Dermis blood vessel endothelial cell (primary cell): ENCODE results near the gene CCDC146. TPM values are rescaled to one million over a fixed set of nuclear protein-coding genes. Genes with fewer than 3 reads are reported as not detected.
"Not testable (repeated sequence)": the region's sequence is repeated elsewhere in the genome, so short reads cannot be mapped to it uniquely, and the experiment has no call there.

ENCODE experiments used
- DNase-seq: peaks from one replicate; pipeline ENCODE4 v3.0.0; 2010
- total RNA-seq: library from RNA; depleted of rRNA; stranded (reverse); fragments of >200 nt; gene quantifications from 2 replicates; pipeline ENCODE4 v1.2.3, GENCODE V29; 2014

The CCDC146 gene
- total RNA-seq, 1 donor from 2014 or later = 2.4 TPM

DNA sequence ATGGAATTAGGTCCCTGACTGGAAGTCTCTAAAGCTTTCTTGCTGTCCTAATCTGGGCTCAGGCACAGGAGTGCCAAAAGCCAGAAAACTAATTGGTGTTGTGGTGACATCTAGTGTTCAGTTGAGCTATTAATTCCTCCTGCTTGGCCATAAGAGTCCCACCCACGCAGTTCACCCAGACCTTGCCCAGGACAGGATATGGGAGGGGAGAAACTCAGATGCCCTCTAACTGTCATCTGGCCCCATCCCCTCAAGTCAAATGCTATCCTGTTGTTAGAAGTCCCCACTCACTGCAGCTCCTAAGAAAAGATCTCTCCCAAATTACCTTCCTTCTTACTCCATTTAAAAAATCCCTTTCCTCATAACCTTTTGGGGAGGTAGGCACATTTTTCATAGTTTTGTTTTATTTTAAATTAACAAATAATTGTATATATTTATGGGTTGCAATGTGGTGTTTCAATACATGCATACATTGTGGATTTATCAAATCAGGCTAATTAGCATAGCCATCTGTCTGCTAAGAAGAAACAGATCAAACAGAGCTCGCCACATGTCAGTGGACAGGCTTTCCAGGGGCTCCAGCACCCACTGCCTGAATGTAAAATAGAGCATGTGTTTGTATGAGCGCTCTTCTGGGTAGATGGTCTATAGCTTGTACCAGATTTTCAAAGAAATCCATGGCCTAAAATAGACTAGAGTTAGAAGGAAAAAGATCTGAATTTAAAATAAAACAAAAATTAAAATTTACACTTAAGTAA lies 209.7 kb downstream of the CCDC146 start:
- peak; percentile 94 for DNase-seq

DNA sequence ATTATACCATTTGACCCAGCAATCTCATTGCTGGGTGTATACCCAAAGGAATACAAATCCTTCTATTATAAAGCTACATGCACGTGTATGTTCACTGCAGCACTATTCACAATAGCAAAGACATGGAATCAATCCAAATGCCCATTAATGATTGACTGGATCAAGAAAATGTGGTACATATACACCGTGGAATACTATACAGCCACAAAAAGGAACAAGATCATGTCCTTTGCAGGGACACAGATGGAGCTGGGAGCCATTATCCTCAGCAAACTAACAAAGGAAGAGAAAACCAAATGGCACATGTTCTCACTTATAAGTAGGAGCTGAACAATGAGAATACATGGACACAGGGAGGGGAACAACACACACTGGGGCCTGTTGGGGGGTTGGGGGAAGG lies 211.6 kb downstream of the CCDC146 start:
- DNase-seq = not testable (repeated sequence)

DNA sequence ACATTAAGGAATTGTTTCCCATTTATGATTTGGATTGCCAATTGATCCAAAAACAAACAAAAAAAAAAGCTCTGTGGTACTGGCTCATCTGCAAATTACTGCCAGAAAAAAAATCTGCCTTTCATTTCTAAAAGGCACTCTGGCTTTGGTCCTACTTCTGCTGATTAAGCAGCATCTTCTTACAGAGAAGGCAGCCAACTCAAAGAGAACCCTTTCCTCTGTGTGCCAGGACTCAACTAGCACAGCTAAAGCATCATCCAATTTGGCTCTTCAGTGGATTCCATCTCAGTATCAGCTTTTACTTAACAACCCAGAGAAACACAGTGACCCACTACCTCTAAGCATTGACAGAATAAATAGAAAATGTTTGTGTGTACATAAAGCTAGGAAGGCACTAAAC lies 213.2 kb downstream of the CCDC146 start:
- DNase-seq = no peak

DNA sequence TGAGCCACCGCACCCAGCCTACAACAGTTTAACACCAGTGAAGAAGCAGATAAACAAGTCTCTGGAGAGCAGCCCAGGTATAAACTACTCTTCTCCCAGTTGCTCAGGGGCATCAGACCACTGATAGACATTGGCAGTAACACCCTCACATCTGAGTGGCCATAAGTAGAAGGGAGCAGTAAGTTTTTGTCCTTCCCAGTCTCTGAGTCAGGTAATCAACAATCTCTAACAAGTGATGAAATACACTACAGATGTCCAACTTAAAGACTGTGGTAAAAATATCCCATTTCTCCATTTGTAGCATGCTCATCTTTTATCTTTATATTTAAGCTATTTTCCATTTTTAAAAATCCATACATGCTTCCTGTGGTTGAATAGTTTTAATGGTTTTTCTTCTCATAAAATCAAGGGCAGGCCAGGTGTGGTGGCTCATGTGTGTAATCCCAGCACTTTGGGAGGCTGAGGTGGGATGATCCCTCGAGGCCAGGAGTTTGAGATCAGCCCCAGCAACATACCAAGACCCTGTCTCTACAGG lies 215.1 kb downstream of the CCDC146 start:
- no peak for DNase-seq

DNA sequence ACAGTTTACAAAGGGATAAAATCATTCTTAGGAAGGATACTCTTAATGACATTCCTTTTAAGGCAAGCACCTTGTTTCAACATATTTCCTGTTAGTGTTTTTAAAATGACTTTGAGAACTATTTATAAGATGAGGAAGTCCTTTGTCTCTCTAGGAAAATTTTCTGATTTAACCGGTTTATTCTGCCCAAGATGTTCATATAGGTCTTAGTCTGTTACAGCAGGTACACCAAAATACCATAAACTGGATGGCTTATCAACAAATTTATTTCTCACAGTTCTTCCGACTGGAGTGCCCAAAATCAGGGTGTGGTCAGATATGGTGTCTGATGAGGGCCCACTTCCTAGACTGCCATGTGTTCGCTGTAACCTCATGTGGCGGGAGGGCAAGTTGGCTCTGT lies 215.8 kb downstream of the CCDC146 start:
- peak; percentile 26 for DNase-seq

DNA sequence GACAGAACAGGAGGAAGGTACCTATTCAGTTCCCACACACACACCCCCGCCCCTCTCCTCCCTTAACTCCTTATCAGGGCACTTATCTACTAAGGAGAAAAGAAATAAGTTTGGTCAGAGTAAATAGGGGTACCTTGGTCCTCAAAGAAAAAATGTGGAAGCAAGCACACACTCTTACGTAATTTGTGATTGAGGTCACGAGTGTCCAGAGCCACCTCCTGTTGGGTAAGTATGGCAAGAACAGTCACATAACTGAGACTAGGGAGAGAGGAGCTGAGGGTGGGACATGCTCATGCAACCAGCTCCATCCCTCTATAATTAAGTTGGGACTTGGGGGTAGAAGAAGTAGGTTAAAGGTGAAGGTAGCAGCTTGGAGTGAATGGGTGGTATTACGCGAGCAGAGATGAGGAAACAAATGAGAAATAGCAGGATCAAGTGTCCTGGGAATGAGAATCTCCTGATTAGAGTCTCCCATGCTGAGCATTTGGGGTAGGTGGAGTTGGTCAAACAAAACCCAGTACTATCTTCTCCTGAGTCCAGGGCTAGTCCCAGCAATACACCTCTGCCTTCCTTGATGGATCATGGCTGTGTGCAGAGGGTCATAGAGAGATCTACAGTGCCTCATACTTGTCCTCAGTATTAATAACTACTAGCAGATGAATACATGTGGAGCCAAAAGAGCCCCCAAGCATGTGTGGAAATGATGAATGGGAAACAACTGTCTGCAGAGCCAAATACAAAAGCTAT lies 216.6 kb downstream of the CCDC146 start:
- DNase-seq = no peak

DNA sequence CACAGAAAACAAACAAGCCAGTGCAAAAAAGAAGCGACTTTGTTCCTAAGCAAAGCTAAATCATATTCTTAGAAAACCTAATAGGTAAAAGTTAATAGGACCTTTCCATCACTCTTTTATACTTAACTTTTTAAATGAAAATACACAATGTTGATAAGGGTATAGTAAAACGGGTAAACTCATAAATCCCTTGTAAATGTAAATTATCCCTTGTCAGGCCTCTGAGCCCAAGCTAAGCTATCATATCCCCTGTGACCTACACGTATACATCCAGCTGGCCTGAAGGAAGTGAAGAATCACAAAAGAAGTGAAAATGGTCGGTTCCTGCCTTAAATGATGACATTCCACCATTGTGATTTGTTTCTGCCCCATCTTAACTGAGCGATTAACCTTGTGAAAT lies 217.3 kb downstream of the CCDC146 start:
- DNase-seq = no peak

Other genes with a start within 250 kb of the CCDC146 start
- gene SPDYE17, start 90.3 kb upstream of the CCDC146 start, total RNA-seq = not detected in 2 replicates
- gene SPDYE18, start 60.1 kb upstream of the CCDC146 start, total RNA-seq = 0.51 TPM in 1 of 2 replicates, not detected in the other
- 0.17 and 0.33 TPM in 2 replicates for gene FGL2, start 77.2 kb downstream of the CCDC146 start, total RNA-seq